NT2/D1 (cell line): ENCODE results near the gene EML6.
A peak's percentile ranks its signal among the peaks of the same experiment; 100 is the strongest.

Source experiments
- DNase-seq: peaks from one replicate; pipeline ENCODE4 v3.0.0-alpha.2; 2011; ENCODE audit warnings: low read depth, low spot score
- H3K27me3 ChIP-seq: 2 replicates; pipeline ENCODE4 v1.6.0; 2011; ENCODE audit warnings: mild to moderate bottlenecking; ENCODE audit not compliant: insufficient read length, insufficient read depth
- H3K36me3 ChIP-seq: 2 replicates; pipeline ENCODE4 v1.6.1; 2011; ENCODE audit warnings: mild to moderate bottlenecking, low read length, mixed read lengths; ENCODE audit not compliant: insufficient read depth, insufficient read length
- H3K4me1 ChIP-seq: 2 replicates; pipeline ENCODE4 v1.5.1; 2011; ENCODE audit not compliant: insufficient read depth, insufficient read length
- H3K4me3 ChIP-seq: 2 replicates; pipeline ENCODE4 v1.5.1; 2011; ENCODE audit warnings: low read depth; ENCODE audit not compliant: insufficient read length
- H3K9ac ChIP-seq: 2 replicates; pipeline ENCODE4 v1.6.0; 2011; ENCODE audit warnings: low read depth; ENCODE audit not compliant: insufficient read length
- H3K9me3 ChIP-seq: 2 replicates; pipeline ENCODE4 v1.5.1; 2011; ENCODE audit warnings: mild to moderate bottlenecking, low read length; ENCODE audit not compliant: insufficient read depth
- SUZ12 ChIP-seq: IDR thresholded peaks from 2 replicates; pipeline ENCODE4 v1.6.1; 2011; ENCODE audit not compliant: insufficient read length, insufficient read depth; ENCODE audit errors: extremely low read depth
- YY1 ChIP-seq: IDR thresholded peaks from 2 replicates; pipeline ENCODE4 v1.6.1; 2011; ENCODE audit not compliant: insufficient read length, insufficient read depth
- ZNF274 ChIP-seq: IDR thresholded peaks from 2 replicates; pipeline ENCODE4 v1.6.1; 2011; ENCODE audit warnings: mild to moderate bottlenecking, low read depth, low read length

The EML6 gene

DNA sequence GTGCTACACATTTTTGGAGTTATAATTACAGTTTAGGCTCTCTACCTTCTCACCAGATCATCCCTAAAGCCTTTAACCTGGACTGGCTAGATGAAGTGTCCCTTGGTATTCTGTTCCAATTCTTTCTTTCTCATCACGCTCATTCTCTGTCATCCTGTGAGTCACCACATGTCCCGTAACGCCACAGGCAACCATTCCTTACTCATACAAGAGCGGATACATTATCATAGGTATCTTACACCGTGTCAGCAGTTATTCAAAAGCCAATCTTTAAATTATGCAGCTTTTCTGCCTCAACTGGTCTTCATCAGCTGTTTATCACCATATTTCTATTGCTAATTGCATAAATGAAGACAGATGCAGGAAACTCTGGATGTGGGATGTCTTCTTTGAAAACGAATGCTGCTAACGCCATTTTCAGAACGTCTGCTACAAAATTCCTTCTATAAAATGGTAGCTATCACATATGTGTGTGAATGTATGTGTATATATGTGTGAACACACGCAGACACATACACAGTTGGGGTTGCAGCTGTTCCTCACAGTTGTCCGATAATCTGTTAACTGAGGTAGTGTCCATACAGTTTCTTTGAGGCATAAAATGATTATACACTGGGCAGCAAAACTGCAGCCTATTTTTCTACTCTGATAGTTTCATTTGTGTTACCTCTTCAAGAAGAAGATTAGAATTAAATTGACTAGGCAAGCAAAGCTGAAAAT lies 47.9 kb downstream of the EML6 start:
- no peak overlapping the region for H3K9ac ChIP-seq

DNA sequence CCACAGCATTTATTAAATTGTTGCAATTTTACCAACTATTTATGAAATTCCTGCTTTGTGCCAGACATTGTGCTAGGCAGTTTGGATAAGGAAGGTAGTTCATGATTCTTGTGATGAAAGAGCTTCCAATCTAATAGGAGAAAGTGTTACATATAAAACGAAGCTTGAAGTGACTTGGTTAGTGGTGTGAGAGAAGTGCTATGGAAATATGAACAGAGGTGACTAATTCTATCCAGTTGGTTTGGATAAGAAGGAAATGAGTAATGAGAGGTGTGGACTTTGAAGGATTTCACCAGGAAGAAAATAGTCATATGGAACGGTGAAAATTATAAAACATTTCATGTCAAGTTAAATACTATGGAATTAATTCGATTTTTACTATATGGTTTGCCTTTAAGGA lies 48.6 kb downstream of the EML6 start:
- H3K36me3 ChIP-seq = no peaks in the 10 kb centered on the region
- no peaks in the 10 kb centered on the region for H3K27me3 ChIP-seq
- DNase-seq = no peak
- H3K9ac ChIP-seq = no peak overlapping the region
- H3K4me3 ChIP-seq = no peak overlapping the region
- no peak for TF ChIP-seq ZNF274
- TF ChIP-seq SUZ12 = no peak
- TF ChIP-seq YY1 = no peak
- no peaks in the 10 kb centered on the region for H3K4me1 ChIP-seq
- peaks cover 22% of the 10 kb centered on the region for H3K9me3 ChIP-seq

More for the DNA sequence above, 47.9 kb downstream of the EML6 start:
- no peak overlapping the region for H3K4me3 ChIP-seq
- no peak for TF ChIP-seq YY1
- H3K36me3 ChIP-seq = no peaks in the 10 kb centered on the region
- H3K9me3 ChIP-seq = peaks cover 22% of the 10 kb centered on the region
- no peak for DNase-seq
- H3K27me3 ChIP-seq = no peaks in the 10 kb centered on the region
- H3K4me1 ChIP-seq = no peaks in the 10 kb centered on the region

- TF ChIP-seq SUZ12 (no peak), YY1 (no peak), ZNF274 (no peak)
- DNase-seq = no peak
- Histone ChIP-seq H3K9me3 (peaks cover 22% of the 10 kb centered on the region), H3K9ac (no peak overlapping the region), H3K4me1 (no peaks in the 10 kb centered on the region), H3K36me3 (no peaks in the 10 kb centered on the region), H3K4me3 (no peak overlapping the region), H3K27me3 (no peaks in the 10 kb centered on the region)
These were observed 49.1 kb downstream of the EML6 start for GRCh38 chr2:54772531-54772930.

GRCh38 chr2:54773233-54773632 lies 49.8 kb downstream of the EML6 start:
- H3K36me3 ChIP-seq = no peaks in the 10 kb centered on the region
- TF ChIP-seq SUZ12 (no peak), ZNF274 (no peak), YY1 (no peak)
- no peaks in the 10 kb centered on the region for H3K4me1 ChIP-seq
- DNase-seq = no peak
- no peak overlapping the region for H3K9ac ChIP-seq
- no peaks in the 10 kb centered on the region for H3K27me3 ChIP-seq
- no peak overlapping the region for H3K4me3 ChIP-seq
- peaks cover 22% of the 10 kb centered on the region for H3K9me3 ChIP-seq

DNA sequence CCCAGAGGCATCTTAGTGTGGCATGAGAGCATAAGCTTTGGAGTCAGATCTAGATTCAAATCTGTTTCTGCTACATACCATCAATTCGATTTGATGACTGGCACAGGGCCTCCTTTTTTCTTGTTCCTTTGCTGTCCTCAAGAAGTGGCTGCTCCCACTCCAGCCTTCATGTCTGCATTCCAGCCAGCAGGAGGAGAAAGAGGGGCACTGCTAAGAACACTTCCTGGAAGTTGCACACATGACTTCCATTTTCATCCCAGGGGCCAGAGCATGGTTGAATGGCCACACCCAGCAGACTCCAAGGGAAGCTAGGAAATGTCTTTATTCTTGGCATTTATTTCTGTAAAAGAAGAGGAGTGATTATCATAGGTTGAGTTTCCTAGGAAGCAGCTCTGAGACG lies 50.4 kb downstream of the EML6 start:
- no peaks in the 10 kb centered on the region for H3K4me1 ChIP-seq
- no peaks in the 10 kb centered on the region for H3K36me3 ChIP-seq
- DNase-seq = peak; percentile 36
- H3K9ac ChIP-seq = no peak overlapping the region
- H3K27me3 ChIP-seq = no peaks in the 10 kb centered on the region
- no peak for TF ChIP-seq YY1
- TF ChIP-seq SUZ12 = no peak
- no peak for TF ChIP-seq ZNF274
- peaks cover 22% of the 10 kb centered on the region for H3K9me3 ChIP-seq
- no peak overlapping the region for H3K4me3 ChIP-seq

- Histone ChIP-seq H3K36me3 (no peaks in the 10 kb centered on the region), H3K4me3 (no peak overlapping the region), H3K4me1 (no peaks in the 10 kb centered on the region), H3K9ac (no peak overlapping the region), H3K9me3 (peaks cover 22% of the 10 kb centered on the region), H3K27me3 (no peaks in the 10 kb centered on the region)
- no peak for DNase-seq
- TF ChIP-seq SUZ12 (no peak), ZNF274 (no peak), YY1 (no peak)
These were observed 52.2 kb downstream of the EML6 start for GRCh38 chr2:54775710-54776109.

DNA sequence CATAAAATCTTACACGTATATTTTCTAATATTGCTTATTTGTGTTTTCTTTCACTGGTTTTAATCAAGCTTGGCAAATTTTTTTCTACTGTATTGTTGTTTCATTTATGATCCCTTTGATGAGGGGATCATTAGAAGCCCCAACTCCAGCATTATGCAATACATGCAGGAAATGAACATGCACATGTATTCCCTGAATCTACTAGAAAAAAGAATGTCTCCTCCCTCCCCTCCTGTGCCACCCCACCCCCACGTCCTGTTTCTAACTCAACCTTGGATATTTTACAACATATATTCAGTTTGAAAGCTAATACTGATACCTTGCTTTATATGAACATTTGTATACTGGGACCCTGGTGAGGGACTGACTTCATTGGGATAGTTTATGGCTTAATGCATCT lies 53.0 kb downstream of the EML6 start:
- DNase-seq = no peak
- Histone ChIP-seq H3K9ac (no peak overlapping the region), H3K9me3 (peaks cover 22% of the 10 kb centered on the region), H3K4me1 (no peaks in the 10 kb centered on the region), H3K36me3 (no peaks in the 10 kb centered on the region), H3K27me3 (no peaks in the 10 kb centered on the region), H3K4me3 (no peak overlapping the region)
- TF ChIP-seq SUZ12 (no peak), ZNF274 (no peak), YY1 (no peak)
